Activated T-cell treated with anti-CD3 and anti-CD28 coated beads, Interleukin-2, amount 50 U/mL, for 24 hours (primary cell): ENCODE results near the gene PRRC2A.
A peak's percentile ranks its signal among the peaks of the same experiment; 100 is the strongest.
"Not testable (repeated sequence)": the region's sequence is repeated elsewhere in the genome, so short reads cannot be mapped to it uniquely, and the experiment has no call there.

Experiments used
- DNase-seq: peaks from one replicate; pipeline ENCODE4 v3.0.0-alpha.2; 2020
- H3K27ac Mint-ChIP-seq: 2 replicates; pipeline ENCODE4 v1.8.0; 2020; ENCODE audit warnings: mild to moderate bottlenecking, mixed read lengths
- H3K27me3 Mint-ChIP-seq: 2 replicates; pipeline ENCODE4 v1.8.0; 2020; ENCODE audit warnings: mixed read lengths
- H3K36me3 Mint-ChIP-seq: 2 replicates; pipeline ENCODE4 v1.8.0; 2020; ENCODE audit warnings: low read depth, mixed read lengths
- H3K4me1 Mint-ChIP-seq: 2 replicates; pipeline ENCODE4 v1.8.0; 2020; ENCODE audit warnings: low read depth, mixed read lengths
- H3K4me3 Mint-ChIP-seq: 2 replicates; pipeline ENCODE4 v1.8.0; 2020; ENCODE audit warnings: mild to moderate bottlenecking, moderate library complexity, mixed read lengths
- H3K9me3 Mint-ChIP-seq: 2 replicates; pipeline ENCODE4 v1.8.0; 2020; ENCODE audit warnings: mixed read lengths

Gene PRRC2A

DNA sequence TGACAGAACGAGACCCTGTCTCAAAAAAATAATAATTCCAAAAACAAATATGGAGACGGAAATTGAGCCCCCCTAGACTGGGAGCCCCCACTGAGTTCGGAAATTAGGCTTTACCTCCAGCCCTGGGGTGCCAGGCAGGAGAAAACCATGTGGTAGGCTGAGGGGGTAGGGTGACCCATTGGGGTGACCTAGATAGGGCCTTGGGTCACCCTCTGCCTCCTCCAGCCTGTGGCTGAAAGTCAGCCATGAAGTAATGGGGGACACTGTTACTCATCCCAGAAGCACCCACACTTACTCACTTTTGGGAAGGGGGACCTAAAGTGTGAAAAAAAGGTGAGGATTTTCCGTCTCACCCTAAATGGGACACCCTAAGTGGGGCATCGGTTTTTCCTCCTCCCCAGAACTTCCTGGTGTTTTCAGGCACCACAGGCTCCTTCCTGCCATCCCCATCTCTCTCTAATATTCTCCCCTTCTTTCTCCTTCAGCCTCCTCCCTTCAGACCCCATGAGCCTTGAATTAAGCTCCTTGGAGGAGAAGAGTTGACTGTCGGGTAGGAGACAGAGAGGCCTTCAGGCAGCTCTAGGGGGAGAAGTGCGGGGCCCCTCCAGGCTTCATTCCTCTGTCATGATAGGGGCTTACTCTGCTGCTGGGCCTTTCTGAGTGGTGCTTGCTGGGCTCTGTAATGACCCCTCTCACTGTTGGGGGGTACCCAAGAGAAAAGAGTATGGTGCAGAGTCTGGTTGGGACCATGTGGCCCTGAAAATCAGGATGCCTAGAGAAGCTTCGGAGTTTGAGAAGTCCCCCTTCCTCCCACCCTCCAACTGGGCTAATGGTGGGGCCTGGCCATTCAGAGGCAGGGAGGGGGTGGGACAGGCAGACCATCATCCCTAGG, 40.7 kb upstream of the PRRC2A start:
- H3K27ac Mint-ChIP-seq: peak overlapping the region; percentile 91
- DNase-seq: peak; percentile 67
- no peaks in the 10 kb centered on the region for H3K27me3 Mint-ChIP-seq
- H3K36me3 Mint-ChIP-seq: peaks cover 69% of the 10 kb centered on the region
- H3K9me3 Mint-ChIP-seq: no peaks in the 10 kb centered on the region
- peaks cover 75% of the 10 kb centered on the region for H3K4me1 Mint-ChIP-seq
- H3K4me3 Mint-ChIP-seq: peak overlapping the region; percentile 97

DNA sequence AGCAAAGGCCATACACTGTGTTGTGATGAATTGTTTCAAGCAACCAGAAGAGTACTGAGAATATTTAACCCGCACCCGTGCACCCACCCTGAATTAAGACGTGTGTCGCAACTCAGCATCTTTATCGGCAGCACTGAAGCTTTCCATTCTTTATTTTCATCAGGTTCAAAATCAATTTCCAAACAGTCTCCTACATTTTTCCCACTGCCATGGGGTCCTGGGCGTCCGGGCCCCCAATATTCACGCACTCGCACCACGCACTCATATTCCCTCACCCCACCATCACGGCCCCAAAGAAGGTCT, 40.1 kb upstream of the PRRC2A start:
- no peaks in the 10 kb centered on the region for H3K27me3 Mint-ChIP-seq
- peak overlapping the region; percentile 97 for H3K4me3 Mint-ChIP-seq
- peaks cover 64% of the 10 kb centered on the region for H3K36me3 Mint-ChIP-seq
- H3K9me3 Mint-ChIP-seq: no peaks in the 10 kb centered on the region
- no peak for DNase-seq
- H3K27ac Mint-ChIP-seq: peak overlapping the region; percentile 91
- H3K4me1 Mint-ChIP-seq: peaks cover 75% of the 10 kb centered on the region

DNA sequence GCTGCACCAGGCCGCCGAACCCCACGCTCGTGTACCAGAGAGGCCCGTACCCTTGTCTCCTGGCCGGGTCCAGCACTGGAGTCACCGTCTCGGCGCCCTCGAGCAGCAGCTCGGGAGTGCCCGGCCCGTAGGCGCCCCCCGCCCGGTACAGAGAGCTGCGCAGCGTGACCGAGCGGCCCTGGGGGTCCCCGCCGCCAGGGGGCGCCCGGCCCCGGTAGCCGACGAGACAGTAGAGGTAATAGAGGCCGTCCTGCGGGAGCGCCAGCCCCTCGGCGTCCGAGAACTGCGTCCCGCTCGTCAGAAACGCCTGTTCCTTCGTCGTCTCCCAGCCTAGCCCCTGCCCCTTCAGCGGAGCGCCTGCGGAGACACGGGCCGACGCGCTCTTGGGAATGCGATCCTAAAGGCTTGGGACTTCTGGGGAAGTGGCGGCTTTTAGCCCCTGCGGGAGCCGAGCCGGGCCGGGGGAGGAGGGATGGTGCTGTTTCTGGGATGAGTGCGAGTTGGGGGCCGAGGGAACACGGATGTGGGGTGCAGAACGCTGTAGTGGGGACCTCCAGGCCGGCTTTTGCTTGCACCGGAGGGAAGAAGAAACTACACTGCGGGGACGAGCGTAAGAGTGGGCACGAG, 39.6 kb upstream of the PRRC2A start:
- peak; percentile 94 for DNase-seq
- Mint-ChIP-seq H3K27me3 (no peaks in the 10 kb centered on the region), H3K27ac (peak overlapping the region; percentile 91), H3K4me1 (peaks cover 75% of the 10 kb centered on the region), H3K4me3 (peak overlapping the region; percentile 97), H3K9me3 (no peaks in the 10 kb centered on the region), H3K36me3 (peaks cover 59% of the 10 kb centered on the region)

DNA sequence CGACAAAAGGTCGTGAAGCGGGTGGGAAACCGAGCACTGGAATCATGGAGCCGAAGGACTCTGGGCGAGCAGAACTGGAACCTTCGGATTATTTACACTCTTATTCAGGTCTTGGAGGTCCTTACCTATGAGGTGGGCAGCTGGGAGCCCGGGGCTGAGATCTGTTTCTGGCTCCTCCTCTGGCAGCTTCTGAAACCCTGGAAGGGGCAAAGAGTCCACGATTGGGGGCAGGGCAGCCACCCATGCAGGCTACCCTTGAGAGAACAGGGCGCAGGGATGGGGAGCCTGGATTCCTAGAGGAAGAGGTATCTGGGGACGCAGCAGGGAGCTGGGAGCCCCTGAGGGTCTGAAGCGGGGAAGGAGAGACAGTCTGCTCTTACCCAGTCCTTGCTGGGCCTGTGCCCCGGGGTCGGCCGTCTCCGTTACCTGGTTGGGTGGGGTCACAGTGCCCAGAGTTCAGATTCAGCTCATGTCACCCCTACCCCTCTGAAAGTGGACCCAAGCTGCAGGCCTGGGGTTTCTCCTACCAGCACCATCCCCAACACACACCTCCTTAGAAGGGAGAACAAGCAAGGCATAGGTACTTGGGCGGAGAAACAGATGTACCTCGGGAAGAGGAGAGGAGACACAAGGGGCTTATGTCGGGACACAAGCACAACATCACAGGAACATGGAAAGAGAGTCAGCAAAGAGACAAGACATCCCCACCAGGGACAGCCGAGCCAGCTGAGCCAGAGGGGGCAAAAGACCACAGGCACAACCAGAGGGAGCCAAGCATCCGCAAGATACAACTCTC, 38.9 kb upstream of the PRRC2A start:
- H3K27ac Mint-ChIP-seq: peak overlapping the region; percentile 91
- no peaks in the 10 kb centered on the region for H3K9me3 Mint-ChIP-seq
- H3K36me3 Mint-ChIP-seq: peaks cover 52% of the 10 kb centered on the region
- peak; percentile 65 for DNase-seq
- peak overlapping the region; percentile 97 for H3K4me3 Mint-ChIP-seq
- H3K27me3 Mint-ChIP-seq: no peaks in the 10 kb centered on the region
- H3K4me1 Mint-ChIP-seq: peaks cover 78% of the 10 kb centered on the region

DNA sequence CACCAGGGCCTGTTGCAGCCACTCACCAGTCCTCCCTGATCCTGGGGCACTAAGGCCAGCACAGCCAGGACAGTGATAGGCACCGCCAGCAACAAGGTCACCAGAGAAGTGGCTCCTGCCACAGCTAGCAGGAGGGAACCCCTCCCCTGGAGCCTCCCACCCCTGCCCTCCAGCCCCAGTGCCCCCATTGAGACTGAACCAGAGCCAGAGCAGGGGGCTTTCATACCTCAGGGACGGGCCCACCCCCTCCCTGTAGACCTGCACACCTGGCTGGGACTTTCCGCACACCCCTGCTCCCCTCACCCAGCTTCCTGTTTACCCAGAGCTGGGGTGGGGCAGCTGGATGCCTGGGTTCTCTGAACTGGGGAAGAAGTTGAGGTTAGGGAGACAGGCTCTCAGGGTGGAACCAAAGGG, 38.3 kb upstream of the PRRC2A start, which contains the start of gene LTB:
LTB (minus strand) TSS at position 195 of the 414 bp plus-strand sequence; CDS start at position 188, 7 bp downstream.
- Mint-ChIP-seq H3K9me3 (no peaks in the 10 kb centered on the region), H3K4me1 (peaks cover 78% of the 10 kb centered on the region), H3K27ac (peak within 1 kb of the TSS; percentile 91), H3K27me3 (no peaks in the 10 kb centered on the region), H3K4me3 (peak within 1 kb of the TSS; percentile 97), H3K36me3 (peaks cover 46% of the 10 kb centered on the region)
- peak; percentile 73 for DNase-seq

DNA sequence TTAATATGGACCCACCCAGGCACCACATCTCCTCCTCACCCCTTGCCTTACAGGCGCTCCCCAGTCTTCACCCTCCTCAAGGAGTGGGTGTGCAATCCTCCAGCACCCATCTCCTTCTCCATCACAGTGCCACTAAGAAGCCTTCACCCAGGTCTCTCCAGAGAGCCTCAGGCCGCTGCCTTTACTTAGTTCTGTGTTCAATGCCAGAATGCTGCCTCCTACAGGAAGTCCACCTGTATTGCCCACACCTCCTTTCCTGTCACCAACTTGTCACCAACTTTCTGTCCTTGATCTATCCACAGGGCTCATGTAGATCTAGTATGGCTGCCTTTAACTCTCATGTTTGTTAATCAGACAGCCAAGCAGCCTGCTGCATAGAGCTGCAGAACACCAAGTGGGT, 35.0 kb upstream of the PRRC2A start:
- H3K27ac Mint-ChIP-seq: peak overlapping the region; percentile 94
- DNase-seq: no peak
- H3K4me1 Mint-ChIP-seq: peaks cover 76% of the 10 kb centered on the region
- no peaks in the 10 kb centered on the region for H3K9me3 Mint-ChIP-seq
- peaks cover 18% of the 10 kb centered on the region for H3K36me3 Mint-ChIP-seq
- no peaks in the 10 kb centered on the region for H3K27me3 Mint-ChIP-seq
- peak overlapping the region; percentile 4 for H3K4me3 Mint-ChIP-seq

DNA sequence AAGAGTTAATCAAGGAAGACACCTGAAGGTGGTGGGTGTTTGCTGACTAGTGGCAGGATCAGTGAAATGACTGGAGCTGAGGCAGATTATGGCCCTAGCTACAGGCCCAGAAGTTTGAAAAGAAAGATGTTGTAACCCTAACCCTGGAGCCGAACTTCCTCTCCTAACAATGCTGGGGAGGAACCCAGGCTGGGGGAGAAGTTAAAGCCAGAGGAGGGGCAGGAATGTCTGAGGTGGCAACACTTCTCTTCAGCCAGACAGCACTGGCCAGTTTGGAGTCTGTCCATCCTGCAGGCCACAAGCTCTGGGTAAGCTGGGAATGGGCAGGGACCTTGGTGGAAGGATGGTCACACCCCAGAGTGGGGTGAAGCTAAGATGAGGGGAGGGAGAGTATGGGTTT, 34.5 kb upstream of the PRRC2A start, which contains the start of gene LST1:
LST1 (plus strand) TSS at position 270 of the 400 bp plus-strand sequence. CDS start 1,023 bp downstream, outside the sequence.
- Mint-ChIP-seq H3K36me3 (peaks cover 15% of the 10 kb centered on the region), H3K4me1 (peaks cover 77% of the 10 kb centered on the region), H3K9me3 (no peaks in the 10 kb centered on the region), H3K27ac (peak within 1 kb of the TSS; percentile 94), H3K27me3 (no peaks in the 10 kb centered on the region), H3K4me3 (peak within 1 kb of the TSS; percentile 71)
- no peak for DNase-seq

DNA sequence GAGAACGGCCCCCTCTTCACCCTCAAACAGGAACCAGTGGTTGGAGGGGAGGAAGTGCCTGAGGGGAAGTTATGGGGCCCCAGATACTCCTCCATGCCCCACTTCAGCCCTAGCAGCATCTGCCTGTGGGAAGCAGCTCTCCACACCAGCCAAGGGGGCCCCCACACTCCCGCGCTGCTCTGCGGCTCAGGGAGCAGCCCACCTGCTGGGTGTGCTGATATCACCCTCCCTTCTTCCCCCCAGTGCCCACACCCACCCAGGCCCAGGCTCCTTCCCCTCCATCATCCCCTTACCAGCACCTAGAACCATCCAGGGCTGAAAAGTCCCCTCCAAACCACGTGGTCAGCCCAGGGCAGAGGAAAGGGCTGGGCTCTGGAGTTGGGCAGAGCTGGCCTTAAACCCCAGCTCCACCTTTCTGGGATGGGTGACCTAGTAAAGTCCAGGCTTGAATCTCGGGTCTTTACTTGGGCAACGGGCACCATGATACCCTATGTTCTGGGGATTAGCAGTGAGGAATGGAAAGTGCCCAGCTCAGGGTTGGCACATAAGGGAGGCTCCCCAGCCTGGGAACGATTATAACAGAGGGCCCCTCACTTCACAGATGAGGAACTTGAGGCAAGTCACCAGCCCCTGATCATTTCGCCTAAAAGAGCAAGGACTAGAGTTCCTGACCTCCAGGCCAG, 33.8 kb upstream of the PRRC2A start:
- Mint-ChIP-seq H3K36me3 (peaks cover 7% of the 10 kb centered on the region), H3K9me3 (no peaks in the 10 kb centered on the region), H3K4me1 (peaks cover 76% of the 10 kb centered on the region), H3K27ac (peak overlapping the region; percentile 94), H3K27me3 (no peaks in the 10 kb centered on the region), H3K4me3 (peak overlapping the region; percentile 71)
- DNase-seq: no peak

DNA sequence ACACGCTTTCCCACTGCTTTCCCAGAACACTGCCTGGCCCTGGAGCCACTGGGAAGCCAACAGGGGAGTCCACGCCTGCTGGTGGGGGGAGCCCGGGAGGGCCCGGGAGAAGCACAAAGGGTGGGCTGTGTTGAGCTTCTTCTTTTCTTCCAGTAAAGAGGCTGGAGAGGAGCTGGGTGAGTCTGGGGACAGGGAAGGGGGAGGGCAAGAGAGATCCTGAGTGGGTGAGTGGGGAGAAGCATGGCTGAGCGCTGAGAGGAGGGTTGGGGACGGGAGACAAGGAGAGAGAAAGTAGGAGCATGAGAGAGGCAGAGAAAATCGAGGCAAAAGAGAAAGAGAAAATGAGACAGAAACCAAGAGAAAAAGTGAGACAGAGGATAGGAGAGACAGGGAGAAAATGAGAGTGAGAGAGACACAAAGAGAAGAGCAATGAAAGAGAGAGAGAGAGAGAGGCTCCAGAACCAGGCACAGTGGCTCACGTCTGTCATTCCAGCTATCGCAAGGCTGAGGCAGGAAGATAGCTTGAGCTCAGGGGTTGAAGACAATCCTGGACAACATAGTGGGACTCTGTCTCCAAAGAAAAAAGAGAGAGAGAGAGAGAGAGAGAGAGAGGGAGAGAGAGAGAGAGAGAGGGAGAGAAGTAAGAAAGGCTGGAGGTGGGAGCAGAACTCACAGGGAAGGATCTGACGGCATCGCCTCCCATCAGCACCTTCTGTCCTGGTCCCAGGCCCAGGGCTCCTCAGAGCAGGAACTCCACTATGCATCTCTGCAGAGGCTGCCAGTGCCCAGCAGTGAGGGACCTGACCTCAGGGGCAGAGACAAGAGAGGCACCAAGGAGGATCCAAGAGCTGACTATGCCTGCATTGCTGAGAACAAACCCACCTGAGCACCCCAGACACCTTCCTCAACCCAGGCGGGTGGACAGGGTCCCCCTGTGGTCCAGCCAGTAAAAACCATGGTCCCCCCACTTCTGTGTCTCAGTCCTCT, 32.4 kb upstream of the PRRC2A start:
- H3K4me3 Mint-ChIP-seq: peak overlapping the region; percentile 74
- H3K36me3 Mint-ChIP-seq: peaks cover 2% of the 10 kb centered on the region
- no peaks in the 10 kb centered on the region for H3K27me3 Mint-ChIP-seq
- H3K4me1 Mint-ChIP-seq: peaks cover 74% of the 10 kb centered on the region
- H3K9me3 Mint-ChIP-seq: no peaks in the 10 kb centered on the region
- H3K27ac Mint-ChIP-seq: peak overlapping the region; percentile 94
- peak; percentile 60 for DNase-seq

DNA sequence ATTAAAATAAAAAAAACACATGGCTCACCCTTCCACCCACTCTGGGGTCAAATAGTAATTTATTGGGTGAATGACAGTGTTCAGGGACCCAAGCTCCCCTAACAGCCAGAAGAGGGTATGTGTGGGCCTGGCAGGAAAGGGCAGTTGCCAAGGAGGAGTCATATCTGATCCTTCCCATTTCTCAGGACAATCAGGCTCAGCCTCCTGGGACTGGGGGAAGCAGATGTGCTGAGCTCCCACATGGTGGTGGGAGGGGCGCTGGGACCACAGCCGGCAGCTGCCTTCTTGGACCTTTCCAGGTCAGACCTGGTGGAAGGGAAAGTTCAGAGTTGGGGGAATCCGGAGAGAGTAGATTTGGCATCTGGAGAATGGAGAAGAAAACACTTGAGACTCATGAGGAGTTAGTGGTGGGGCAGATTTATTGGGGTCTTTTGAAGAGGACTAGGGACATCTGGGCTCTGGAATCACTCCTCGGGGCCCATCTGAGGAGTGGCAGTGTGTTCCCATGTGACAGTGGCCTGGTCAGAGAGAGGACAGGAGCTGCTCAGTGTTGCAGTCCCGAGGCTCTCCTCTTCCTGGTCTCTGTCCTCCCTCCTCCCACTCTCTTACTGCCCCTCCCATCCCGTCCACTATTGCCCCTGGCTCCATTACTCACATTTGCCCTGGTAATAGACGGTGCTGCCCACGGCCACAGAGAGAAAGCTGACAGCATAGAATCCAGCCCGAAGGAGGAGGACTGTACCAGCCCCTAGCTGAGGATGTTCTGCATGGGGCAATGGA, 31.5 kb upstream of the PRRC2A start:
- Mint-ChIP-seq H3K9me3 (no peaks in the 10 kb centered on the region), H3K4me3 (peak overlapping the region; percentile 18), H3K4me1 (peaks cover 73% of the 10 kb centered on the region), H3K27me3 (no peaks in the 10 kb centered on the region), H3K27ac (peak overlapping the region; percentile 68), H3K36me3 (no peaks in the 10 kb centered on the region)
- no peak for DNase-seq

DNA sequence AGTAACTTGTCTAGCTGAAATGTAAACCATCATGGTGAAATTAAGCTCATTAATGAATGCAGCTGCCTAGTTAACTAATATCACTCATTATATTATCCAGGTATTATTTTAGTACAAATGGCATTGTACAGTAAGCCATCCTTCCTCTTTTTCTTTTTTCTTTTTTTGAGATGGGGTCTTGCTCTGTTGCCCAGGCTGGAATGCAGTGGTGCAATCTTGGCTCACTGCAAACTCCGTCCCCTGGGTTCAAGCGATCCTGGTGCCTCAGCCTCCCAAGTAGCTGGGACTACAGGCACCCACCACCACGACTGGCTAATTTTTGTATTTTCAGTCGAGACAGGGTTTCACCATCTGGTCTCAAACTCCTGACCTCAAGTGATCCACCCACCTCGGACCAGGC, 29.8 kb upstream of the PRRC2A start:
- peak overlapping the region; percentile 26 for H3K27ac Mint-ChIP-seq
- H3K9me3 Mint-ChIP-seq, H3K36me3 Mint-ChIP-seq, H3K4me3 Mint-ChIP-seq, H3K27me3 Mint-ChIP-seq, DNase-seq: not testable (repeated sequence)
- H3K4me1 Mint-ChIP-seq: peaks cover 68% of the 10 kb centered on the region

DNA sequence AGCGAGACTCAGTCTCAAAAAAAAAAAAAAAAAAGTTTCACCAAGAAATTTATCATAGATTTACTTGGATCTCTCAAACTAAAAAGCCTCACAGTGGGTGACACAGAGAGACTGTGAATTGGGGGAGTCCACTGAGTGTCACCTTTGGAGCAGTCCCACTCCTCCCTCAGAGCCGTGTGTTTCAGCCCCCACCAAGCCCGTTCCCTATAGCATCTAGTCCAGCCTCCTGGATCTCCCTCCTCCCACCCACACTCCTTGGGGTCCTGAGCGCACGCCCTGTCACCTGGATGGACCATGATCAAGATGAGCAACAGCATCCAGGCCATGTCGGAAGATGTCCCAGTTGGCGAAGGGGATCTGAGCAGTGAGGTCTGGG, 28.1 kb upstream of the PRRC2A start:
- no peak for DNase-seq
- Mint-ChIP-seq H3K27ac (peak overlapping the region; percentile 84), H3K27me3 (no peaks in the 10 kb centered on the region), H3K9me3 (no peaks in the 10 kb centered on the region), H3K4me1 (peaks cover 63% of the 10 kb centered on the region), H3K36me3 (no peaks in the 10 kb centered on the region), H3K4me3 (peak overlapping the region; percentile 65)

DNA sequence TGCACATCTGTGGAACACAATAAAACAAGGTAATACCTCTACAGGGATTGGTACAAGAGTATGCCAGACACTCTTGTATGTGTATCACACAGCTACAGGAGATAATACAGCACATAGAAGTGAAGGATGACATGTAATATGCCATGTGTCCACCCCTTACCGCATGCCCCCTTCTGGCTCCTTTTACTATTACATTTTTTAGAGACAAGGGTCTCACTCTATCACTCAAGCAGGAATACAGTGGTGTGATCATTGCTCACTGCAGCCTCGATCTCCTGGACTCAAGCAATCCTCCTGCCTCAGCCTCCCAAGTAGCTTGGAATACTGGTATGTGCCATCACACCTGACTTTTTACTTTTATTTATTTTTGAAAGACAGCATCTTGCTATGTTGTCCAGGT, 23.5 kb upstream of the PRRC2A start:
- DNase-seq: no peak
- no peaks in the 10 kb centered on the region for H3K27me3 Mint-ChIP-seq

More for the DNA sequence above, 23.5 kb upstream of the PRRC2A start:
- Mint-ChIP-seq H3K36me3 (no peaks in the 10 kb centered on the region), H3K4me1 (peaks cover 49% of the 10 kb centered on the region), H3K27ac (no peak overlapping the region), H3K9me3 (no peaks in the 10 kb centered on the region), H3K4me3 (no peak overlapping the region)
